ENCODE results near the gene PKNOX2.

PKNOX2 gene

GRCh38 chr11:125264100-125265022 lies 99.8 kb downstream of the PKNOX2 start:
- DNase-seq, result no peak

- DNase-seq, result no peak
Measured at GRCh38 chr11:125267548-125267947, 103.0 kb downstream of the PKNOX2 start.

DNA sequence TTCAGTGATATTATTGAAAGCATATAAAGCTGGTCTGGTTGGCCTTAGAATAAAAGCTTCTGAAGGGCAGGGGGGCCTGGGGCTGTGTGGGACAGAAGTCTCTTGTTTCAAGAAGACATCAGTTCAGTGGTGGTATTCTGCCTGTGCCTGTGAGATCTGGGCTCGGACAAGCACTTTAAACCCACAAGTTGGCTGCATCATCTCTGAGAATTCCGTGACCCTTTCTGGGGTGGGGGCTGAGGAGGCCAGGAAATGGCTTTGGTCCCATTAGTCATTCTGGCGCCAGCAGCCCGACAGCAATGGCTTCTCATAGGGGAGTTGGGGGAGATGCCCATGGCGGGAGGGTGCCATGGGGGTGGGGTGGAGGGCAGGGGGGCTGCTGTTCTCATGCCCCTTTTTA lies 104.1 kb downstream of the PKNOX2 start:
- DNase-seq, result no peak

DNA sequence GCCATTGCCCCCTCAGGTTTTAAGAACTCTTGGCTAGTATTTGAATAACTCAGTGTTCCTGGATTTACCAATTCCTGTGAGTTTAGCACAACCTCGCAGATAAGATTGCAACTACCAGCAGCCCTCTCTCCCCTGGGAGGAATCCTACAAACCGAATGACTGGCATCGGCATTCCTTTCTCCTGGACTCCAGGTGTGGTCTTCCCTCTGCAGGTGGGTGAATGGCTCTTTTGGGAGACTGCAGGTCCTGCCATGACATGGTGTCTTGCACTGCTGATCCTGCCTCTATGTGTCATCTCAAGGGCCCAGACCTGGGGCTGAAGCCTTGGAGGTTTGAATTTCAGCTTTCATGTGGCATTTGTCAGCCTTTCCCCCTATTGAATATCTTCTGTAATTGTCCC lies 105.6 kb downstream of the PKNOX2 start:
- no peak for DNase-seq

DNA sequence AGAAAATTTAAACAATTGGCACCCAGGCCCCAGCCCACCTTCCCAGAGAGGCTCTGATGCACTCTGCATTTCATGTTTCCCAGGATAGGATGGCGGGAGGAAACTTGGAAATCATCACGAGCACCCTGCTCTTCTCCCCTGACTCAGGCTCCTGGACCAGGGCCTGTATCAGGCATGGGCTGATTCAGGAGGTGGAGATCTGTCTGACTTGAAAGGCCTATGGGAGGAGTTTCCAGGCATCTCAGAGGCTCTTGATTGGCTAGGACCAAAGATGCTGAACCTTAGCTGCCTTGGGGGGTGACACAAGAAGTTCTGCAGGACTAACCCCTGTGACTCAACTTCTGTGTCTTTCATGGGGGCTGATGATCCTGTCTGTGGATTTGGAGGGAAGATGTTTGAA lies 106.2 kb downstream of the PKNOX2 start:
- DNase-seq, result no peak

- DNase-seq, result no peak
Measured at GRCh38 chr11:125271483-125272091, 107.0 kb downstream of the PKNOX2 start.

GRCh38 chr11:125272092-125272491 lies 107.5 kb downstream of the PKNOX2 start:
- no peak for DNase-seq

GRCh38 chr11:125272821-125273220 lies 108.3 kb downstream of the PKNOX2 start:
- DNase-seq, result no peak

GRCh38 chr11:125273519-125274000 lies 109.0 kb downstream of the PKNOX2 start:
- no peak for DNase-seq

- DNase-seq, result no peak
Measured at GRCh38 chr11:125274309-125274708, 109.8 kb downstream of the PKNOX2 start.

DNA sequence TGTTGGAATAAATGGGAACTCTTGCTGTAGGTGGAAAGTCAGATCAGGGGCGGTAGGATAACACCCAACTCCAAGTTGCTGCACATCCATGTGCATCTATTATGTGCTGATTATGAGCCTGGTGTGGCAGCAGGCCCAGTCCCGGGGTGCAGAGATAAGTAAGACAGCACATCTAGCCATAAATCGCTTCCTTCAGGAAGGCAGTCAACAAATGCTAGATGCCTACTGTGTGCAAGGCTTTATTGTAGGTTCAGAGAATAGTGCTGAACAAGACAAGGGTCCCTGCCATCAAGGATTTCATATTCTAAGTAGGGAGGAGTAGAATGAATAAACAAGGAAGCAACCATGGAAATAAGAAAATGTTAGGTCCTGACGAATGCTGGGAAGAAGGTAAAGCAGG lies 110.2 kb downstream of the PKNOX2 start:
- no peak for DNase-seq

DNA sequence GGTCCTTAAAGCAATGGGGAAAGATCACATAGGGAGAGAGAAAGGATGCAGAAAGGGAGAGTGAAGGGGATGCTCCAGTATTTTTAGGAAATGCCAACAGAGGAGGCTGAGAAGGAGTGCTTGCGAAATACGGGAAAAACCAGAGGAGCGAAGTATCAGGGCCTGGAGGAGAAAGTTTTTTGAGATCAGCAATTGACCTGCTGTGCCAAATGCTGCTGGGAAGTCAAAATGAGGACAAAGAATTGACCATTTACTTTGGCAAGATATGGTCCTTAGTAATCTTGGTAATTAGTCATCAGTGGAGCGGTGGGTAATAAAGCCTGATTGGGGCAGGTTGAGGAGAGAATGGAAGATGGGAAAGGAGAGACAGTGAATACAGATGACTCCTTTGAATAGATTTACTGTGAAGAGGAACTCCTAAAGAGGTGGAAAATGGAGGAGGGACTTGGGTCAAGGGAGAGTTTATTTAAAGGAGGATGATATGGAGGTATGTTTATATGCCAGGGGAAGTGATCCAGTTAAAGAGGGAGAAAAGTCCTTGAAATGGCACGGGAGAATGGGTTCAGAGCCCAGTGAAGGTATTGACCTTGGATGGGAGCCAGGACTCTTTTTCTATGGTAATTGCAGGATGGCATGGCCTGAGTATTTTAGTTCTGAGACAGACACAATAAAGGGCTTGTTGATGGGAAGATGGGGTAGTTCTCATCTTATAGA lies 111.5 kb downstream of the PKNOX2 start:
- DNase-seq, result no peak

DNA sequence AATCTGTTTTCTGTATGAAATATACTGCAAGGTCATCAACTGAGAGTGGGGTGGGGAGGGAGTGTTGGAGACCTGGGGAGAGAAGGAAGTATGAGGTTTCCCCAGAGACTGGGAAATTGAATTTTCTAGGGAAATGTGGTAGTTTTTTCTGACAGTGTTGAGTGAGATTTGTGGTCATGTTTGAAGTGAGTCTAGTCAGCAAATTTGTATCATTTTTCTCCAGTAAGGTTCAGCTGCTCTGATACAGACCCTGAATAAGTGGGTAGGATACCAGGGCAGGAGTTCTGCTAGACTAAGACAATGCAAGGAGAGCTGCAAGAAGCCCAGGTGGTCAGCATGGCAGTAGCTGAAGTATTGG lies 112.0 kb downstream of the PKNOX2 start:
- no peak for DNase-seq

- DNase-seq, result no peak
Measured at GRCh38 chr11:125279676-125280418, 115.3 kb downstream of the PKNOX2 start.

DNA sequence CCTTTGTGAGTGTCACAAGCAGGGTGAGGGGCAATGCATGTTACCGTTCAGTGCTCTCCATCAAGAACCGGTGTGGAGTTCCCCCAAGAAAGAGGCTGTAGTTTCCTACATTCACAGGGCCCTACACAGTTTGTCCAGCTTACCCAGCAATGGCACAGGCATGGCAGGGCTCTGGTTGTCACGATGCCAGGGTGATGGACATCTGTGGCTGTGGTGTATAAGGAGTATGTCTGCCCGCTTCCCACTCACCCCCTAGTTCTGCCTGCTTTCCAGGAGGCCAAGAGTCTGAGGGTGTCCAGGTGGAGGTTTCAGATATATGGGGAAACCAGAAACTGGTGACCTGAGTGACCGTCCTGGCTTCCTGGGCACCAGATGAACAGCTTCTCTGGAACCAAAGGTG lies 116.1 kb downstream of the PKNOX2 start:
- no peak for DNase-seq

- DNase-seq, result no peak
Measured at GRCh38 chr11:125281831-125282595, 117.5 kb downstream of the PKNOX2 start.

GRCh38 chr11:125282596-125282914 lies 118.0 kb downstream of the PKNOX2 start:
- DNase-seq, result no peak

DNA sequence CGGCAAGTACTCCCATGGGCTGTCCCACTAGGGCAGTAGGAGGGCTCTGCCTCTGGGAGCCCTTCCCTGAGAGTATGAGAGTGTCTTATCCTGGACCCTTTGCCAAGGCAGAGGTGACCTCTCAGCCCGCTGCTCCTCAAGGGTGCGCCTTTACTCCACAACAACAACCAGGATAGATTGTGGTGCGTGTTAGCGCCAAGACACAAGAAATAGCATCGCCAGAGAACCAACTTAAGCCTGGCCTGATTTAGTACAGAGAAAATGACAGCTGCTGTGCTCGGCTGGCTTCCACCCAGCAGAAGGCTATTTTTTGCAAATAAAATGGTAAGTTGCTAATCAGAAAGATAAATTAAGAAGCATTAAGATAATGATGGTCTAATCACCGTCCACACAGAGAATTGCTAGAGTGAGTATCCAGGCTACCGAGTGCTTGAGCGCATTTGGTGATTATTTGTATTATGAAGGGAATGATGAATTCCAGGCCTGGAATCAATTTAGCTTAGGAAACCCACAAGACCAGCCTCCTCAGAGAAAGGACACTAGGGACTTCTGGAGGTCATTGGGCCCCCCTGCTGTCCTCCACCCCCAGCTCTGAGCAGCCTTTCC lies 119.8 kb downstream of the PKNOX2 start:
- DNase-seq, result no peak

DNA sequence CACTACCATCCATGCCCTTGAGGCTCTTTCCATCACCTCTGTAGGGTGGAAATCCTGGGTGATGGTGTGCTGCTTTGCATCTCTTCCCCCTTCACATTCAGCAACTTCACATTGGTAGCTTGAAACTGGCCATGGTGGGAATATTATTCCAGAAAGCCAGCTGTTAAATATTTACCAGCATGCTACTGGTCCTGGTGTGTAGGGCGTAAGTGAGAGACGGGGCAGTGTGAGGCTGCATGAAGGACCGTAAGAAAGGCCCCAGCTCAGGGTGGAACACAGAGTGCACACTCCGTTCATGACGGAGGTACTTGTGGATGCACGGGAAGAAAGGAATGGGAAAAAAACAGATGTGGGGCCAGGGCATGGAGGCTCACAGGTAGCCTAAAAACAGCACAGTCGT lies 121.3 kb downstream of the PKNOX2 start:
- no peak for DNase-seq

DNA sequence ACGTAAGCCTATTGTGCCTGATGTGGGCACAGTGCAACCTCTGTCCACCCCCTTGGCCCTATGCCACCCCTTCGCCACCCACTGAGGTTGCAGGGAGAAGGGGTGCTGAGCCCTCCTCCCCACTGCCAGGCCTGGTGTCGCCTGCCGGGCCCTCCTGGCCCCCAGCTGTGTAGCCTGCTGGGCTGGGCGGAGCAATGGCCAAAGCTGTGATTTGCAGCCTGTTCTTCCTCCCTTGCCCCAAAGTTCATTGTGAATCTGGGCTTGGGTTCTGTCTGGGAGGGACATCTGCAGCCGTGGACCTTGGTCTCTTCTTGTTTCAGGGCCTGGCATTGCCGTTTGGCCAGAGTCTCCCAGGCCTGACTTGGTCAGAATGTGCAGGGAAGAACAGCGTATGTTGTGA lies 121.9 kb downstream of the PKNOX2 start:
- DNase-seq, result no peak

DNA sequence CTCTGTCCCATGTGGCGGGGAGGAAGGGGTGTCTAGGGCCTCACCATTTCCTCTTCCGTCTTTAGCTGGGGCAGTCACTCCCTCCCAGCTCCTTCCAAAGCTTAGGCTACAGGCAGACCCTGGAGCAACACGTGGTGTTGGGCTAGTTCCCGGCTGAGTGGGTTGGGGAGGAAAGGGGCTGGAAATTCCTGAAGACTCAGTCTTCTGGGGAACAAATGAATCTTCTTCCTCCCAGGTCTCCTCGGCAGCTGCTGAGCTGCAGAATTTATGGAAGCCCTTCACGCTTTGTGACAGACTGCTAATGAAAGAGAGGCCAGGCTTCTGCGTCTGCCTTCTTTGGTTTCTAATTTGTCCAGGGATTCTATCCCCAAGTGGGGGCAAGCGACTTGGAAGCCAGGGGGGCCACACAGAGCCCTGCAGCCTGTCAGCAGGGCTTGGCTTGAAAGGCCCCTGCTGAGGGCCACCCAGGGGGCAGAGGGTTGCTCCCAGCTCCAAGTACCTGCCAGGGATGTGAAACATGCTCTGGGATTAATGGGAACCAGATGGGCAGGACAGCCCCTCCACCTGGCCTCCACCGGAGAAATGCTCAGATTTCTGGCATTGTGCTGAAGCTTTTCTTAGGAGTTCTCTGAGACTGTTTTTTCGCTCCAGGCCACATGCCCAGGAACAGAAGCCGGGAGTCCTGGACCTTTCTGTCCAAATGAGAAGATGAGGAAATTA lies 123.1 kb downstream of the PKNOX2 start:
- DNase-seq, result no peak
